ENCODE results near the gene CD58. TPM values are rescaled to one million over a fixed set of nuclear protein-coding genes. Genes with fewer than 3 reads are reported as not detected.

CD58 gene
- total RNA-seq, 1 donor from 2014 or later: 7.2 TPM

DNA sequence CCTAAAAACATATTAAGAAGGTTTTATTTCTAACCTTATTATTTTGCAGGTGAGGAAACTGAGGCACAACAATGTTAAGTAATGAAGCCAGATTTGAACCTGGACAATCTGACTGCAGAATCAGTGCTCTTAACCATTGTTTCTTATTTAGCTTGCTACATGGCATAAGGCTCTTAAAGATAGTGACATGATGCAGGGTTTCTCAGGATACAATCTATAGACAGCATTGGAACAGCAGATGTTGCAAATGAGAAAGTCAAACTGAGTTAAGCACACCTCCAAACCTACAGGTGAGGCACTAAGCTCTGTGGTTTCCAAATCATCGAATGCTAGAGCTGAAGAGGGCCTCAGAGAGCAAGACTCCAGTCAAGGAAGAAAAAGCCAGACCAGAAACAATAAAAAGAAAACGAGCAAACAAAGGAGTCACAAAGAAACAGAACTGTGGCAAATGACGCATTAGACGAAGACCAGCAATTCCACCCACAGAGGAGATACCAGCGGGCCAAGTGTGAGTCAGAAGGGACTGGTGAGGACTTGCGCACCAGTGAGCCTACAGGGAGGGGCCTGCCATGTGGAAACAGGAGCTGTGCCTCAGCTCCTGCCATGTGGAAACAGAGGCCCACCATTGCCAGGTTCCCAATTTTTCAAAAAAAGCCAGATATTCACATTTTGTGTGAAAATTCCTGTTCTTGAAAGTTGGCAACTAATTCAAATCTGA lies 14.4 kb downstream of the CD58 start:
- no peaks in the 10 kb centered on the region for H3K4me1 Mint-ChIP-seq (ENCODE audit: unreplicated experiment)
- H3K4me3 Mint-ChIP-seq: no peak overlapping the region
- DNase-seq (ENCODE audit: extremely low spot score, unreplicated experiment): no peak
- H3K27me3 Mint-ChIP-seq: no peaks in the 10 kb centered on the region
- no peaks in the 10 kb centered on the region for H3K36me3 Mint-ChIP-seq
- no peaks in the 10 kb centered on the region for H3K9me3 Mint-ChIP-seq
- no peak for TF ChIP-seq CTCF (conservative IDR thresholded peaks at IDR 0.05)
- H3K27ac Mint-ChIP-seq: no peak overlapping the region

DNA sequence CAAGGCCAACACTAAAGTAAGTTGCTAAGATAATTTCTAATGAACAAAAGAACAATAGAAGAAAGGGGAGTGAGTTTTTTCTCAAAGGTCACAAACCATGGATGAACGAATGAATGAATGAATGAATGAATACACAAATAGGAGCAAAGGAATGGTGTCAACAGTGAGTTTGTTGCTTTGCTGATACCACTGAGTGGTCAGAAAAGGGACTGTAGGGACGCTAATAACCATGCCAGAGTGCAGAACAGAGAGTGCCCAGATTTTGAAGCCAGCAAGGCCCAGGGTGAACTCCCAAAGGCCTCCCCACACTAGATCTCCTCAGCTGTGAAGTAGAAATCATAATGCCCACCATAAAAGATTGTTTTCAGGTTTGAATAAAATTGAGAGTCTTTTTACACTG lies 15.9 kb downstream of the CD58 start:
- Mint-ChIP-seq H3K4me3 (no peak overlapping the region), H3K36me3 (no peaks in the 10 kb centered on the region), H3K4me1 (ENCODE audit: unreplicated experiment) (no peaks in the 10 kb centered on the region), H3K27me3 (no peaks in the 10 kb centered on the region), H3K27ac (no peak overlapping the region), H3K9me3 (no peaks in the 10 kb centered on the region)
- no peak for DNase-seq (ENCODE audit: extremely low spot score, unreplicated experiment)
- TF ChIP-seq CTCF (conservative IDR thresholded peaks at IDR 0.05): no peak

- no peaks in the 10 kb centered on the region for H3K4me1 Mint-ChIP-seq (ENCODE audit: unreplicated experiment)
- H3K27ac Mint-ChIP-seq: no peak overlapping the region
- H3K9me3 Mint-ChIP-seq: no peaks in the 10 kb centered on the region
- no peak for TF ChIP-seq CTCF (conservative IDR thresholded peaks at IDR 0.05)
- no peaks in the 10 kb centered on the region for H3K36me3 Mint-ChIP-seq
- no peak for DNase-seq (ENCODE audit: extremely low spot score, unreplicated experiment)
- H3K4me3 Mint-ChIP-seq: no peak overlapping the region
- no peaks in the 10 kb centered on the region for H3K27me3 Mint-ChIP-seq
Observed at GRCh38 chr1:116553386-116554115, 17.3 kb downstream of the CD58 start.

GRCh38 chr1:116546354-116546977 lies 24.4 kb downstream of the CD58 start:
- DNase-seq (ENCODE audit: extremely low spot score, unreplicated experiment): no peak
- H3K9me3 Mint-ChIP-seq: no peaks in the 10 kb centered on the region
- H3K4me1 Mint-ChIP-seq (ENCODE audit: unreplicated experiment): no peaks in the 10 kb centered on the region
- no peak overlapping the region for H3K4me3 Mint-ChIP-seq
- peaks cover 16% of the 10 kb centered on the region for H3K36me3 Mint-ChIP-seq
- no peak for TF ChIP-seq CTCF (conservative IDR thresholded peaks at IDR 0.05)
- H3K27me3 Mint-ChIP-seq: no peaks in the 10 kb centered on the region
- H3K27ac Mint-ChIP-seq: no peak overlapping the region

DNA sequence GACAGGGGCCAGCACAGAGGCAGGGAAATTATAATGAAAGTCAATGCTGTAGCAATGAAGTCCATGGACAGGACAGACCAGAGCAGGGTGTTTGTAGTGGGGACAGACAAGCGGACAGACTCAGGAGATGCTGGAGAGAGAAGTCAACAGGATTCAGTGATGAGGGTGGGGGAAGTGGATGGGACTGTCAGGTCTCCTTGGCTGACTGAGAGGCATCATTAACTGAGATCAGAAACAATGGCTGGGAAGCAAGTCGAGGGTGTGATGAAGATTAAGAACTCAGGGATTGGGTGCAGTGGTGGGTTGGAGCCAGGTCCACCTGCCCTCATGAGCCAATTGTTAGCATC lies 25.5 kb downstream of the CD58 start:
- Mint-ChIP-seq H3K9me3 (no peaks in the 10 kb centered on the region), H3K4me1 (ENCODE audit: unreplicated experiment) (no peaks in the 10 kb centered on the region), H3K27me3 (no peaks in the 10 kb centered on the region), H3K36me3 (peaks cover 19% of the 10 kb centered on the region), H3K4me3 (no peak overlapping the region), H3K27ac (no peak overlapping the region)
- TF ChIP-seq CTCF (conservative IDR thresholded peaks at IDR 0.05): no peak
- no peak for DNase-seq (ENCODE audit: extremely low spot score, unreplicated experiment)
